LNCAP (cell line): ENCODE measurements around the gene ZNF423.

Source experiments
- CTCF ChIP-seq: fragments of 450-650 bp; IDR thresholded peaks from 2 replicates; pipeline ENCODE4 v1.5.1; 2017; ENCODE audit warnings: mild to moderate bottlenecking

ZNF423 gene

GRCh38 chr16:49822649-49823370 is 33.1 kb downstream of the ZNF423 start:
- no peak for TF ChIP-seq CTCF

GRCh38 chr16:49821614-49822282 is 34.2 kb downstream of the ZNF423 start:
- no peak for TF ChIP-seq CTCF

- TF ChIP-seq CTCF, result no peak
These were observed 34.8 kb downstream of the ZNF423 start for GRCh38 chr16:49821156-49821555.

- no peak for TF ChIP-seq CTCF
These were observed 38.0 kb downstream of the ZNF423 start for GRCh38 chr16:49817754-49818507.

GRCh38 chr16:49816875-49817274 is 39.0 kb downstream of the ZNF423 start:
- no peak for TF ChIP-seq CTCF

GRCh38 chr16:49811644-49812334 is 44.1 kb downstream of the ZNF423 start:
- no peak for TF ChIP-seq CTCF

GRCh38 chr16:49810831-49811230 is 45.1 kb downstream of the ZNF423 start:
- TF ChIP-seq CTCF, result no peak
